GM18868 (cell line): ENCODE data around the gene IRX1.

Source experiments
- ATAC-seq: cut with Tn5 transposase; IDR thresholded peaks from one replicate; pipeline ENCODE4 v1.9.1; 2021; ENCODE audit warnings: mild to moderate bottlenecking, moderate library complexity; ENCODE audit not compliant: unreplicated experiment

Gene IRX1

GRCh38 chr5:3600106-3601060 lies 4.8 kb downstream of the IRX1 start:
- no peak for ATAC-seq

- ATAC-seq: no peak
Measured at GRCh38 chr5:3601061-3601710, 5.6 kb downstream of the IRX1 start.

- no peak for ATAC-seq
Measured at GRCh38 chr5:3601911-3602782, 6.5 kb downstream of the IRX1 start.

GRCh38 chr5:3602785-3603502 lies 7.3 kb downstream of the IRX1 start:
- no peak for ATAC-seq

GRCh38 chr5:3604501-3604900 lies 8.9 kb downstream of the IRX1 start:
- ATAC-seq: no peak

- no peak for ATAC-seq
Measured at GRCh38 chr5:3605298-3606010, 9.8 kb downstream of the IRX1 start.

- no peak for ATAC-seq
Measured at GRCh38 chr5:3606121-3606831, 10.6 kb downstream of the IRX1 start.

GRCh38 chr5:3607541-3608181 lies 12.0 kb downstream of the IRX1 start:
- no peak for ATAC-seq

- no peak for ATAC-seq
Measured at GRCh38 chr5:3609120-3609681, 13.6 kb downstream of the IRX1 start.

- no peak for ATAC-seq
Measured at GRCh38 chr5:3612591-3613042, 17.0 kb downstream of the IRX1 start.

GRCh38 chr5:3613726-3614125 lies 18.1 kb downstream of the IRX1 start:
- ATAC-seq: no peak

GRCh38 chr5:3615217-3615616 lies 19.6 kb downstream of the IRX1 start:
- no peak for ATAC-seq

GRCh38 chr5:3615829-3616228 lies 20.2 kb downstream of the IRX1 start:
- ATAC-seq: no peak

GRCh38 chr5:3619579-3619978 lies 23.9 kb downstream of the IRX1 start:
- ATAC-seq: no peak

- no peak for ATAC-seq
Measured at GRCh38 chr5:3622961-3623360, 27.3 kb downstream of the IRX1 start.

- ATAC-seq: no peak
Measured at GRCh38 chr5:3625626-3626025, 30.0 kb downstream of the IRX1 start.

- no peak for ATAC-seq
Measured at GRCh38 chr5:3634061-3634460, 38.4 kb downstream of the IRX1 start.

GRCh38 chr5:3639175-3639574 lies 43.5 kb downstream of the IRX1 start:
- no peak for ATAC-seq
